SK-N-MC (cell line): ENCODE measurements around the gene PAN3.

ENCODE experiments used
- EZH2 ChIP-seq: fragments of 200-600 bp; sonication (generic); IDR thresholded peaks from one replicate; pipeline ENCODE4 v1.6.1; 2017; ENCODE audit warnings: antibody characterized with exemption
- FOXP2 ChIP-seq: optimal IDR thresholded peaks from 2 replicates; pipeline ENCODE3; 2011; ENCODE audit warnings: mild to moderate bottlenecking, moderate library complexity; ENCODE audit not compliant: insufficient read depth; ENCODE audit errors: extremely low read length, control extremely low read depth
- POLR2AphosphoS5 ChIP-seq: IDR thresholded peaks from 2 replicates; pipeline ENCODE4 v1.6.1; 2012; ENCODE audit warnings: mild to moderate bottlenecking, low read depth, low read length, borderline replicate concordance

- TF ChIP-seq POLR2AphosphoS5 = no peak
- no peak for TF ChIP-seq EZH2
- no peak for TF ChIP-seq FOXP2
These were observed 99.6 kb downstream of the PAN3 start for GRCh38 chr13:28237944-28238343.
